NCI-H460 (cell line): Measurements from ENCODE around the gene ZBTB39. TPM values are rescaled to one million over a fixed set of nuclear protein-coding genes. Genes with fewer than 3 reads are reported as not detected.
"Not testable (repeated sequence)": the region's sequence is repeated elsewhere in the genome, so short reads cannot be mapped to it uniquely, and the experiment has no call there.

Source experiments
- DNase-seq: peaks from one replicate; pipeline ENCODE4 v3.0.0-alpha.2; 2016; ENCODE audit warnings: low read depth; ENCODE audit errors: extremely low read depth
- polyA plus RNA-seq: library from polyadenylated mRNA; depleted of rRNA; stranded (reverse); fragments of >200 nt; gene quantifications from 2 replicates; pipeline ENCODE4 v1.2.3, GENCODE V29; 2014; cell fraction: nucleus; rRNA removed
- total RNA-seq: library from RNA; depleted of rRNA; stranded (reverse); fragments of >200 nt; shearing (Covaris generic); gene quantifications from 2 replicates; pipeline ENCODE4 v1.2.3, GENCODE V29; 2014; rRNA removed

The ZBTB39 gene
- 8.8 and 10.3 TPM in 2 replicates for total RNA-seq
- 8.8 and 9.5 TPM in 2 replicates for polyA plus RNA-seq

DNA sequence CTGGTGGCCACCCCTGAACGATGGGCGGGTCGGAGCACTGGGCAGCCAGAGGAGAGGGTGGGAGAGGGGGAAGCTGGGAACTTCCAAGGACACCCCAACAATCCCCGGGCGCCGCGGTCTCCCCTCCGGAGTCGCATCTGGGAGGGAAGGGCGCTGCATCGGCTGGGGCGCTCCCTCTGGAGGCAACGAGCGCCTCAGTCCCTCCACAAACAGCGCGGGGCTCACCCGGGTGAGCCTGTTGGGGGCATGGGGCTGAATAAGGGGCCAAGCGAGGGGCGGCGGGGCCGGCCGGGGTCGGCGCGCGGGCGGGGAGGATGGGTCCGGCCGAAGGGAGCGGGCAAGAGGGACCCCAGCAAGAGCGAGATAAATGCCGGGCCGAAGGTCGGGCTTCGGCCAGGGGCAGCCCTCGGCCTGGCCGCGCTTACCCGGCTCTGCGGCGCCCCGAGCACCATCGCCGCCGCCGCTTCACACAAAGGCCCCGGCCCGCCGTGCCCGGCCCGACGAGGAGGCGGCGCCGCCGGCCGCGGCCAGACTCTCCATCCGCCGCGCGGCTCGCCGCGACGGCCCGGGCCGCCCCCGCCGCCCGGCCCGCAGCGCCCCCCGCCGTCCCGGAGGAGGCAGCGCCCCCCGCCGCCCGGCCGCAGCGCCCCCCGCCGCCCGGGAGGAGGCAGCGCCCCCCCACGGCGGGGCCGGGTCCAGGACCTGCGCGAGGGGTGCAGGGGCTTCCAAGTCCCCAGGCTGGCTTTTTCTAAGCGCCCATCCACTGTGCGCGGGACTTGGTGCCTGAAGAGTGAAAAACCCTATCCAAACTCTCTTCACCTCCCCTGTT is at the start of gene ZBTB39:
TSS of gene ZBTB39 (minus strand) at position 567 of the 829 bp plus-strand sequence. CDS start 1,629 bp downstream, outside the sequence.
- peak; percentile 49 for DNase-seq

GRCh38 chr12:57055824-57056223 is 49.5 kb upstream of the ZBTB39 start:
- DNase-seq, result no peak

DNA sequence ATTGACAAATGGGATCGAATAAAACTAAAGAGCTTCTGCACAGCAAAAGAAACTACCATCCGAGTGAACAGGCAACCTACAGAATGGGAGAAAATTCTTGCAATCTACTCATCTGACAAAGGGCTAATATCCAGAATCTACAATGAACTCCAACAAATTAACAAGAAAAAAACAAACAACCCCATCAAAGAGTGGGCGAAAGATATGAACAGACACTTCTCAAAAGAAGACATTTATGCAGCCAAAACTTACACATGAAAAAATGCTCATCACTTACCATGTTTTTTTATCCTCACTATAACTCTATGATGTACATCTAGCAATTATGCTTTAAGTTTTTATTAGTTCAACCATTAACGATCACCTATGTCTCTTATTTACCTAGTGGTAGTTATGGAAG is 47.6 kb upstream of the ZBTB39 start:
- DNase-seq, result not testable (repeated sequence)

- DNase-seq, result not testable (repeated sequence)
These were observed 46.8 kb upstream of the ZBTB39 start for GRCh38 chr12:57053146-57053545.

DNA sequence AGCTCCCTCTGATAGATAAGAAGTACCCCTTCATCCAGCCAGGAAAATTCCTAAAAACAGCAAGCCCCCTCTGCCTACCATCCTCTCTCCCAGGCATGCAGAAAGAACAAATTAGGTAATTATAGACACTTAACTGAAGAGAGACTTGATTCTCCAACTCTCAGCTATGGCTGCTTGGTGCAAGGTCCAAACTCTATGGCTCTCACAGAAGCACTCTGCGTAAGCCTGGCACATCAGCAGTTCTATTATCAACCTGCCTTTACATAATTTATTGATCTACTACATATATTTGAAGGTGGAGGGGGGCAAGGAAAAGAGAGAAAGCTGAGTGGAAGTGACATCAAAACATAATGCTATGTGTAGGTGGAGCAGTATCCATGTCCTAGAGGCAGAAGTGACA is 44.7 kb upstream of the ZBTB39 start:
- DNase-seq, result no peak

DNA sequence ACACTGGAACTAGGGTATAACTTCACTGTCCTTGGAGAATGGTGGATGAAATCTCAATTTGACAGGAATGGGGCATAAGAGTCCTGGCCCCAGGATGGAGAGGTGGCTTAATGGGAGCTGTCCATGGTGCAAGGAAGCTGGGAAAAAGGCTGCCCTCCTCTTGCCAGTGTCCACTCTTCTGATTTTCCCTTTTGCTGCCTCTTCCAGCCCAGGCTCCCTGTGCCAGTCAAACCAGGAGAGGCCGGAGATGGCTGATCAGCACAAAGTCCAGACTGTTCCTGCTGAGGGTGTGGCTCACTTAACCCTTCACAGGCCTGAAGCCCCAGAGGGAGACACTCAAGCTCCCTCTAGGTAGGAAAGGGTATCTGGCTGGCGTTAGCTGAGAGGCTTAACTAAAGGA is 43.5 kb upstream of the ZBTB39 start, which contains the start of gene MYO1A:
TSS of gene MYO1A (minus strand) at position 240 of the 400 bp plus-strand sequence. CDS start 1,806 bp downstream, outside the sequence.
- no peak for DNase-seq

- no peak for DNase-seq
These were observed 42.7 kb upstream of the ZBTB39 start for GRCh38 chr12:57049119-57049446.

DNA sequence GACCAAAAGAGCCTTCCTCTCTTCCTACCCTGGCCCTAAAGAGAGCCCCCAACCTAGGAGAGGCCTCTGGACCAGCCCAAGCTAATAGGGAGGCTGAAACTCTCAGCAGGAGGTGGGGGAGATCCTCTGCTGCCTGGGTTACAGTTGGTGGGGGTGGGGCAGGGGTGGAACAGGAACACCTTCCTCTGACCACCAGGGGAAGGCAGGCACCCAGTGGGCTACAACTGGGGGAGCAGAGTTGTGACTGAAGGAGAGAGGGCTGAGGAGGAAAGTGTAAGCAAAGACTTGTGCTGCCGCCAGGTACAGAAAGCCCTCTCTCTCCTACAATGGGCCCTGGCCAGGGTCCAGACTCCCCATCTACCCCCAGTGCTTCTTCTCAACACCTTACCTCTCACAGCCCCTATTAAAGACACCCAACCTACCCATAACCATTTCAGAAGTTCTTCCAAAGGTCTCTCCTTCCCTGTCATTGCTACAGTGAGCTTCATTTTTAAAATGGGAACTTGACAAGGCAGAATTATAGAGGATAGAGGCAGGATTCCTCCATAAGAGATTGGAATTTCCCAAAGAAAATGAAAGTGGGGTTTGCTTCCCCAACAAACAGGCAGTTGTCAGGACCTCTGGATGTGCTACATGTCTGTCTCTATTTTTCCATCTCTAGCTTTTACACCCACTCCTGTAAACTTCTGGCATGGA is 42.2 kb upstream of the ZBTB39 start:
- DNase-seq, result no peak

- DNase-seq, result no peak
These were observed 41.6 kb upstream of the ZBTB39 start for GRCh38 chr12:57047981-57048380.

DNA sequence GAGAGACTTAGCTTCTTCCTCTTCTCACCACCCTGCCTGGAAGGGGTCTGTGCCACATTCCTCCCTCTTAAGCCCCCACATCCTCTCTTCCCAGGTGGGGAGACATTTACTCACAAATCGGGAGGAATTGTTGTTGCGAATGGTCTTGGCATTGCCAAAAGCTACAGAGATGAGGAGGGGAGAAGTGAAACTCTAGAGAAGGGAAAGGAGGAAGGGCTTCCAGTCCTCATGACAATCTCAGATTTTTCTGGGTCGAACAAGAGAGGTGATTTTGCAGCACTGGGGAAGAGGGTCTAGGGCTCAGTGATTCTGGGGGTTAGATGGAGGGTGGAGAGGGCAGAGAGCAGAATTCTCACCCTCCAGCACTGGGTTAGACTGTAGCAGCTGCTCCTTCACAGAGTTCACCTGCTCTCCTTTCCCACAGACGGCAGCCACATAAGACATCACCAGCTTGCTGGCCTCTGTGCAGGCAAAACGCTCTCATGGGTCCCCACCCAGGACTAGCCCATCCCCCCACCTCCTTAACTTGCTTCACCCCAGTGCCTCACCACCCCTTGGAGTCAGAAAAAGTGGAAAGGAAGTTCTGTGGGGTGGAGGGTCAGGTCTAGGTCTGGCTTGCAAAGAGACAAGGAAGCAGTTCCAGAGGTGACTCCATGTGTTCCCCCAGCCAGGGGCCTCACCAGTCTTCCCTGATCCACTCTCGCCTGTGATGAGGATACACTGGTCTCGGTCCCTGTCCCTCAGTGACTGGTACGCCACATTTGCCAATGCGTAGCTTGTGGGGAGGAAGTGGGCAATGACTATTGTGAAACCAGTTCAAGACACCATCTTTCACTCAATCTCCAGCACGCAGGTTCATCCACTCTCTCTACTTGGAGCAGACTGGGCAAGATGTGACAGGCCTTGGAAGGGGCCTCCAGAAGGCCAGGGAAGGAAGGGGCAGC is 40.9 kb upstream of the ZBTB39 start:
- no peak for DNase-seq

- no peak for DNase-seq
These were observed 39.9 kb upstream of the ZBTB39 start for GRCh38 chr12:57046086-57046791.

GRCh38 chr12:57044889-57045288 is 38.5 kb upstream of the ZBTB39 start:
- DNase-seq, result no peak

- no peak for DNase-seq
These were observed 38.1 kb upstream of the ZBTB39 start for GRCh38 chr12:57044468-57044867.

GRCh38 chr12:57042695-57043094 is 36.3 kb upstream of the ZBTB39 start:
- DNase-seq, result no peak

- DNase-seq, result no peak
These were observed 34.4 kb upstream of the ZBTB39 start for GRCh38 chr12:57040750-57041149.

GRCh38 chr12:57040211-57040610 is 33.9 kb upstream of the ZBTB39 start:
- DNase-seq, result no peak

DNA sequence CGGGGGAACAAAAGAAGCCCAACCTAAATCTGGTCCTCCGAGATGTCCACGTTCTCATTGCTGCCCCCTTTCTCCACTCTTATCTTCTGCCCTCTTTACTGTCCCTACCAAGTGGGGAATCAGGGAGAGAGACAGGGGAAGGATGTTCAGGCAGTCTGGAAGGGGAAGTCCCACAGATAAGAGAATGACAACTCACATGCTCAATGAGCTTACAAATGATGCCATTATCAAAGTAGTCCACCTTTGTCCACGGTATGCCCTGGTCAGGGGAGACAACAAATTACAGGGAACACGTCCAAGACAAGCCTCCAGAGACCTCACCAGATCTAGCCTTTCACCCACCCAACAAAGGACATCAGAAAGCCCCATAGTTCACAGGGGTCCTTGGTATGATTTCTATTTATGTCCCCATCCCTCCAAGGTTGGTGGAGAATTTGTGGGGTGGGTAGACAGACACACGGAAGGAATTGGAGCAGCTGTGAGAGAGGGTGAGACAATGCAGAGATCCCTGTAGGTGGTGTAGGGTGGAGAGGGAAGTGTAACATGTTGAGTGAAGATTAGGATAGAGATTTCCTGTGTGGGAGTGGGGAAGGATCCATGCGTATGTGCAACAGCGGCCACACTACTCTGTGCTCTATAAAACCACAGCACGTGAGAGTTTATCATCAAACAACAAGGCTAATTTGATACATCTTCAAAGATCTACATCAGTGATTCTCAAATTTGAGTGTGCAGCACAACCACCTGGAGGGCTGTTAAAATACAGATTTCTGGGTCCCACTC is 32.9 kb upstream of the ZBTB39 start:
- DNase-seq, result no peak

DNA sequence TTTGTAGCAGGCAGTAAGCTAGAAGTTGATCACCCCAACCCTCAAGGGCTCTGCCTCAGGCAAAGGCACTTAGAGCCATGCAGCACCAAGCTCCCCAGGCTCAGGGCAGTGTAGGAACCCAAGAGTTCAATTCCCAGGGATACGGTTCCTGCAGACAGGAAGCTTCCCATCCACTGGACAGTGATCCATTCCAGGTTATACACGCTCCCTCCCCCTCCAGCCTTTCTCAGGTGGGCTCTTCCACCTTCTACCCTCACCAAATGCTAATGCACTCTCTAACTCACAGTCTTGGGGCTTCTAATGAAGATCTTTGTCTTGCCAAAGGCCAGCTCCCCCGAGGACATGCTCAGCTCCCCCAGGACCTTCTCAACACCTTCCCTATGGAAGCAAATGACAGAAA is 30.9 kb upstream of the ZBTB39 start:
- no peak for DNase-seq

DNA sequence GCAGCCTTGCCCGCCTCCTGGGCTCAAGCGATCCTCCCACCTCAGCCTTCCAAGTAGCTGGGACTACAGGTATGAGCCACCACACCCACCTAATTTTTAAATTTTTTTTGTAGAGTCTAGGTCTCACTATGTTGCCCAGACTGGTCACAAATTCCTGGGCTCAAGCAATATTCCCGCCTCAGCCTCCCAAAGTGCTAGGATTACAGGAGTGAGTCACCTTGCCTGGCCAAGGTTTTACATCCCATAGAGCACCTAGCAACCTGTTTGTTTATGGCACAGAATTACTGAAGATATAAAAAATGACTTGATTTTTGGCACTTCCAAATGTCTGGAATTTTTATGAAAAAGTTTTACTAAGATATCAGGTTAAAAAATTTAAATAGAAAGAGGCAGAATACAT is 27.1 kb upstream of the ZBTB39 start:
- DNase-seq, result no peak
